NCI-H774 (cell line): ENCODE data around the gene NCF4.

ENCODE experiments used
- DNase-seq: peaks from one replicate; lab custom pipeline; 2025; lab: John Stamatoyannopoulos, UW

NCF4 gene

GRCh38 chr22:36894266-36894665 lies 33.5 kb downstream of the NCF4 start:
- no peak for DNase-seq

- no peak for DNase-seq
Measured at GRCh38 chr22:36897611-36898010, 36.8 kb downstream of the NCF4 start.

- no peak for DNase-seq
Measured at GRCh38 chr22:36898690-36899089, 37.9 kb downstream of the NCF4 start.

- no peak for DNase-seq
Measured at GRCh38 chr22:36899498-36899897, 38.7 kb downstream of the NCF4 start.

GRCh38 chr22:36900225-36900624 lies 39.4 kb downstream of the NCF4 start:
- no peak for DNase-seq

- DNase-seq, result no peak
Measured at GRCh38 chr22:36900880-36901279, 40.1 kb downstream of the NCF4 start.

GRCh38 chr22:36901411-36902142 lies 40.8 kb downstream of the NCF4 start:
- no peak for DNase-seq

GRCh38 chr22:36902143-36902926 lies 41.5 kb downstream of the NCF4 start:
- DNase-seq, result no peak

GRCh38 chr22:36904260-36904880 lies 43.6 kb downstream of the NCF4 start:
- no peak for DNase-seq

- DNase-seq, result no peak
Measured at GRCh38 chr22:36907253-36908195, 46.7 kb downstream of the NCF4 start.

GRCh38 chr22:36910461-36910860 lies 49.7 kb downstream of the NCF4 start:
- DNase-seq, result no peak

- no peak for DNase-seq
Measured at GRCh38 chr22:36911887-36912661, 51.3 kb downstream of the NCF4 start.

GRCh38 chr22:36912694-36913426 lies 52.1 kb downstream of the NCF4 start:
- no peak for DNase-seq

GRCh38 chr22:36913427-36914389 lies 52.9 kb downstream of the NCF4 start, which contains the start of gene CSF2RB:
TSS of gene CSF2RB (plus strand) at chr22:36913628. CDS start at chr22:36922208, 8,580 bp downstream.
- DNase-seq, result no peak

- no peak for DNase-seq
Measured at GRCh38 chr22:36914390-36914752, 53.6 kb downstream of the NCF4 start.

GRCh38 chr22:36916034-36916433 lies 55.2 kb downstream of the NCF4 start:
- DNase-seq, result no peak

GRCh38 chr22:36918586-36919284 lies 57.9 kb downstream of the NCF4 start:
- DNase-seq, result no peak

GRCh38 chr22:36921309-36922104 lies 60.7 kb downstream of the NCF4 start:
- DNase-seq, result no peak
